HepG2 (cell line): ENCODE data around the gene RAMP3. TPM values are rescaled to one million over a fixed set of nuclear protein-coding genes. Genes with fewer than 3 reads are reported as not detected.

Source experiments
- ATAC-seq: fragments of 200-7000 bp; cut with Tn5 transposase; 3 replicates; pipeline ENCODE4 v1.9.1; 2020; ENCODE audit warnings: mild to moderate bottlenecking, moderate library complexity
- BruUV-seq: library from RNA; stranded (reverse); fragments of 400-500 nt; replicated peaks from 2 replicates; lab custom pipeline; 2021; lab: Mats Ljungman, UMichigan
- CTCF ChIA-PET: fragments of 300-600 bp; formaldehyde crosslinking; extraction: SDS; loops from one replicate; lab custom pipeline; 2021; ENCODE audit warnings: low total read pairs, inconsistent platforms, low intra/inter-chr PET ratio; lab: Yijun Ruan, JAX
- POLR2A ChIA-PET: fragments of 350-600 bp; sonication (Branson Sonifier 250); formaldehyde crosslinking; loops from one replicate; lab custom pipeline; 2020; ENCODE audit warnings: antibody characterized with exemption, inconsistent platforms; lab: Yijun Ruan, JAX
- DNase-seq: peaks from one replicate; pipeline ENCODE4 v3.0.0-alpha.2; 2015; ENCODE audit warnings: low spot score
- FAIRE-seq: peaks from 3 replicates; lab custom pipeline; 2011; peaks lifted over from hg19 to GRCh38; lab: Jason Lieb, UNC
- H2AFZ ChIP-seq: one replicate; pipeline ENCODE4 v1.6.1; 2011; ENCODE audit warnings: low read length, inconsistent platforms
- H3K27ac ChIP-seq: fragments of 300-600 bp; 3 replicates; pipeline ENCODE4 v1.8.0; 2011; ENCODE audit warnings: mixed run types, mild to moderate bottlenecking, mixed read lengths, low read length, inconsistent platforms; ENCODE audit not compliant: insufficient read depth; ENCODE audit errors: extremely low read length
- H3K27me3 ChIP-seq, 2 experiments: fragments of 200-600 bp in 1 of 2; 2 replicates in 1 of 2; 3 replicates in 1 of 2; pipeline versions ENCODE4 v1.6.0 to v1.8.0; 2011; ENCODE audit warnings: low read length in 2 of 2, mild to moderate bottlenecking in 2 of 2, moderate library complexity in 2 of 2, inconsistent platforms in 1 of 2; ENCODE audit not compliant: insufficient read depth in 2 of 2, control insufficient read depth in 1 of 2
- H3K36me3 ChIP-seq, 2 experiments: fragments of 200-600 bp in 1 of 2; replicated peaks in 1 of 2; 2 replicates in 1 of 2; 3 replicates in 1 of 2; pipeline versions ENCODE4 v1.5.1 to v1.8.0; 2011; ENCODE audit warnings: low read length in 2 of 2, inconsistent platforms in 1 of 2; ENCODE audit not compliant: insufficient read depth in 2 of 2, control insufficient read depth in 1 of 2
- H3K4me1 ChIP-seq: 2 replicates; pipeline ENCODE4 v1.5.1; 2012; ENCODE audit warnings: low read length, inconsistent platforms; ENCODE audit not compliant: insufficient read depth
- H3K4me2 ChIP-seq: 2 replicates; pipeline ENCODE4 v1.6.0; 2011; ENCODE audit warnings: low read depth, low read length, inconsistent platforms
- H3K4me3 ChIP-seq, 3 experiments: fragments of 200-600 bp in 1 of 3; sonication (generic), shearing (Covaris generic) in 1 of 3; replicated peaks in 1 of 3; 2 replicates each; pipeline ENCODE4 v1.5.1; 2011 to 2016; ENCODE audit warnings: low read length in 3 of 3, inconsistent platforms in 2 of 3, low read depth in 2 of 3, mild to moderate bottlenecking in 2 of 3, control low read depth in 1 of 3, mixed read lengths in 1 of 3; ENCODE audit not compliant: insufficient read depth in 1 of 3
- H3K79me2 ChIP-seq: one replicate; pipeline ENCODE4 v1.6.1; 2011; ENCODE audit warnings: low read length, inconsistent platforms; ENCODE audit not compliant: insufficient read depth
- H3K9ac ChIP-seq: 2 replicates; pipeline ENCODE4 v1.6.0; 2011; ENCODE audit warnings: mild to moderate bottlenecking, low read depth, low read length, inconsistent platforms; ENCODE audit not compliant: insufficient read depth
- H3K9me3 ChIP-seq: 2 replicates; pipeline ENCODE4 v1.5.1; 2012; ENCODE audit warnings: mild to moderate bottlenecking, low read length
- H4K20me1 ChIP-seq: 2 replicates; pipeline ENCODE4 v1.6.0; 2011; ENCODE audit warnings: inconsistent platforms, mild to moderate bottlenecking, low read length, moderate library complexity; ENCODE audit not compliant: insufficient read depth
- CHCHD3 ChIP-seq: sonication (generic); formaldehyde crosslinking; IDR thresholded peaks from 2 replicates; pipeline ENCODE4 v1.8.0; 2022; ENCODE audit warnings: mild to moderate bottlenecking, missing genetic modification reagents, moderate library complexity
- DPF2 ChIP-seq: sonication (generic); formaldehyde crosslinking; IDR thresholded peaks from 2 replicates; pipeline ENCODE4 v1.4.0; 2020; ENCODE audit warnings: mild to moderate bottlenecking, low read depth, missing genetic modification reagents, borderline replicate concordance
- E2F1 ChIP-seq: sonication (generic); formaldehyde crosslinking; IDR thresholded peaks from 2 replicates; pipeline ENCODE4 v1.5.0; 2020; ENCODE audit warnings: missing genetic modification reagents
- HINFP ChIP-seq: sonication (generic); formaldehyde crosslinking; IDR thresholded peaks from 2 replicates; pipeline ENCODE4 v1.4.0; 2020; ENCODE audit warnings: low read depth, mild to moderate bottlenecking, missing genetic modification reagents
- HMG20B ChIP-seq: conservative IDR thresholded peaks from 2 replicates; pipeline ENCODE4 v1.6.1; 2016; ENCODE audit warnings: missing genetic modification reagents, missing compliant biosample characterization
- JARID2 ChIP-seq: sonication (generic); formaldehyde crosslinking; IDR thresholded peaks from 2 replicates; pipeline ENCODE4 v1.8.1; 2023; ENCODE audit warnings: missing genetic modification reagents, inconsistent platforms; ENCODE audit not compliant: insufficient replicate concordance
- PHF8 ChIP-seq: sonication (generic); formaldehyde crosslinking; IDR thresholded peaks from 2 replicates; pipeline ENCODE4 v1.5.0; 2020; ENCODE audit warnings: missing genetic modification reagents
- PRPF4 ChIP-seq: fragments of 200-400 bp; formaldehyde crosslinking; IDR thresholded peaks from 2 replicates; pipeline ENCODE4 v1.6.1; 2016; ENCODE audit warnings: low read length, low read depth; ENCODE audit not compliant: poor library complexity, severe bottlenecking
- SIX1 ChIP-seq: sonication (generic); formaldehyde crosslinking; IDR thresholded peaks from 2 replicates; pipeline ENCODE4 v1.4.0; 2020; ENCODE audit warnings: missing genetic modification reagents, borderline replicate concordance
- SNAPC5 ChIP-seq: sonication (generic); formaldehyde crosslinking; IDR thresholded peaks from 2 replicates; pipeline ENCODE4 v1.8.1; 2023; ENCODE audit warnings: mild to moderate bottlenecking, missing genetic modification reagents, borderline replicate concordance
- SYNCRIP ChIP-seq: fragments of 200-400 bp; formaldehyde crosslinking; IDR thresholded peaks from 2 replicates; pipeline ENCODE4 v1.6.1; 2018; ENCODE audit warnings: mild to moderate bottlenecking, low read depth, low read length; ENCODE audit not compliant: insufficient read depth
- TEF ChIP-seq: sonication (generic); formaldehyde crosslinking; IDR thresholded peaks from 2 replicates; pipeline ENCODE4 v1.5.0; 2020; ENCODE audit warnings: missing genetic modification reagents
- ZMAT3 ChIP-seq: sonication (generic); formaldehyde crosslinking; conservative IDR thresholded peaks from 2 replicates; pipeline ENCODE4 v1.7.0; 2021; ENCODE audit warnings: missing genetic modification reagents
- ZMYM3 ChIP-seq: sonication (generic); formaldehyde crosslinking; IDR thresholded peaks from 2 replicates; pipeline ENCODE4 v1.5.1; 2020; ENCODE audit warnings: mild to moderate bottlenecking, missing genetic modification reagents
- ZNF276 ChIP-seq: sonication (generic); formaldehyde crosslinking; IDR thresholded peaks from 2 replicates; pipeline ENCODE4 v1.4.0; 2020; ENCODE audit warnings: mild to moderate bottlenecking, low read depth, missing genetic modification reagents
- ZNF691 ChIP-seq: sonication (generic); formaldehyde crosslinking; IDR thresholded peaks from 2 replicates; pipeline ENCODE4 v1.4.0; 2020; ENCODE audit warnings: missing genetic modification reagents, low read depth, mild to moderate bottlenecking, borderline replicate concordance
- ZNF879 ChIP-seq: sonication (generic); formaldehyde crosslinking; IDR thresholded peaks from 2 replicates; pipeline ENCODE4 v1.8.1; 2023; ENCODE audit warnings: missing genetic modification reagents
- WGBS: methylation state at CpG from one replicate; pipeline ENCODE4 v1.1.6; 2017; ENCODE audit warnings: low lambda C conversion rate; 5-methylcytosine and 5-hydroxymethylcytosine counted together
- in situ Hi-C: cut with HindIII; loops from 2 replicates; pipeline ENCODE4 v1.10.0; 2017; ENCODE audit warnings: low pct_unique_long_range_greater_than_20kb; ENCODE audit not compliant: extremely low pct_ligation_motif_present
- intact Hi-C: fragments of 100-400 bp; cut with micrococcal nuclease; formaldehyde crosslinking; loops from one replicate; pipeline ENCODE4 v1.10.0; 2022; ENCODE audit not compliant: unreplicated experiment
- polyA plus RNA-seq, 8 experiments: library from polyadenylated mRNA; depleted of rRNA in 3 of 8; stranded (reverse) in 7 of 8; unstranded in 1 of 8; fragments of >200 nt; fragmentation: Illumina TruSeq in 4 of 8; extraction: Trizol in 4 of 8; gene quantifications; 2 replicates each; pipeline versions ENCODE4 v1.2.1 to v1.2.3, GENCODE V29; 2011 to 2016; ENCODE audit warnings: low read depth in 4 of 8, missing spikeins in 1 of 8, mixed read lengths in 1 of 8; ENCODE audit not compliant: insufficient read depth in 1 of 8
- total RNA-seq, 5 experiments: library from RNA; depleted of rRNA; stranded (reverse); fragments of >200 nt; fragmentation: Illumina TruSeq; extraction: Trizol; gene quantifications; 2 replicates each; pipeline ENCODE4 v1.2.3, GENCODE V29; 2016; ENCODE audit warnings: low read depth in 1 of 5

RAMP3 gene
- total and polyA plus RNA-seq, 2 of the 13 experiments (the other 11 are each of a cell fraction or from before 2014, with no cell fraction given) = not detected

- no peak for FAIRE-seq
- H3K4me2 ChIP-seq = no peak overlapping the region
- no peaks in the 10 kb centered on the region for H3K4me1 ChIP-seq
- no peak overlapping the region for H3K4me3 ChIP-seq
- no peak overlapping the region for H3K27ac ChIP-seq
- H3K36me3 ChIP-seq = no peaks in the 10 kb centered on the region
- 15% methylated on average over 6 of the region's 19 CpGs for WGBS
- H3K27me3 ChIP-seq = peaks cover 6 to 33% of the 10 kb centered on the region in 2 experiments; a peak in 4 of 5 replicates
- no peak for DNase-seq
- no peak overlapping the region for H3K9ac ChIP-seq
- H2AFZ ChIP-seq = no peak overlapping the region
- ChIA-PET CTCF (no interaction called here), POLR2A (no interaction called here)
- H3K79me2 ChIP-seq = no peaks in the 10 kb centered on the region
- H4K20me1 ChIP-seq = no peaks in the 10 kb centered on the region
- intact Hi-C loops = no loop called here
- in situ Hi-C loops = no loop called here
- BruUV-seq = no TSS peak
- no peak for ATAC-seq
- H3K9me3 ChIP-seq = no peaks in the 10 kb centered on the region
- TF ChIP-seq ZNF879 (CRISPR knock-in tag) (no peak), SYNCRIP (no peak), PHF8 (CRISPR knock-in tag) (no peak), SIX1 (no peak), ZMYM3 (CRISPR knock-in tag) (no peak), ZNF276 (CRISPR knock-in tag) (no peak), E2F1 (CRISPR knock-in tag) (no peak), ZNF691 (no peak), JARID2 (no peak), HMG20B (CRISPR knock-in tag) (no peak), HINFP (CRISPR knock-in tag) (no peak), TEF (CRISPR knock-in tag) (no peak), SNAPC5 (no peak), PRPF4 (no peak), CHCHD3 (CRISPR knock-in tag) (no peak), ZMAT3 (CRISPR knock-in tag) (no peak), DPF2 (CRISPR knock-in tag) (no peak)
These were observed 19.5 kb downstream of the RAMP3 start for GRCh38 chr7:45176886-45177731.
